ENCODE data around the gene EHD3.

GRCh38 chr2:31192396-31192795 lies 41.6 kb upstream of the EHD3 start:
- no peak for TF ChIP-seq SIN3A (IDR thresholded peaks at IDR 0.05; ENCODE audit: low read depth, low read length)
- no peak for TF ChIP-seq NFYB (IDR thresholded peaks at IDR 0.05; ENCODE audit: insufficient read depth, low read depth, low read length)
- TF ChIP-seq CTCF (IDR thresholded peaks at IDR 0.05 in 2 of 3, conservative IDR thresholded peaks at IDR 0.05 in 1 of 3; ENCODE audit: control insufficient read depth in 2 of 3, extremely low read depth in 1 of 3, insufficient read depth in 1 of 3, low read depth in 3 of 3, low read length in 3 of 3): no peak
- no peak for TF ChIP-seq E2F4 (IDR thresholded peaks at IDR 0.05; ENCODE audit: low read depth, low read length)
- TF ChIP-seq NFYA (IDR thresholded peaks at IDR 0.05; ENCODE audit: borderline replicate concordance, low read depth, low read length): no peak
- TF ChIP-seq SMC3 (IDR thresholded peaks at IDR 0.05; ENCODE audit: borderline replicate concordance, low read length): no peak
- no peak for TF ChIP-seq ZBTB33 (IDR thresholded peaks at IDR 0.05)
- no peak for TF ChIP-seq POLR2A (IDR thresholded peaks at IDR 0.05; ENCODE audit: low read depth, low read length)
- TF ChIP-seq YY1 (IDR thresholded peaks at IDR 0.05; ENCODE audit: low read depth, low read length): no peak
- TF ChIP-seq RAD21 (IDR thresholded peaks at IDR 0.05; ENCODE audit: insufficient read depth, low read depth, low read length): no peak
- TF ChIP-seq EP300 (IDR thresholded peaks at IDR 0.05; ENCODE audit: borderline replicate concordance in 1 of 2, control insufficient read depth in 1 of 2, low read depth in 2 of 2, low read length in 2 of 2): no peak
- TF ChIP-seq RBBP5 (conservative IDR thresholded peaks at IDR 0.05): no peak
